Body of pancreas (tissue), 4 donors: ENCODE measurements around the gene ING1. TPM values are rescaled to one million over a fixed set of nuclear protein-coding genes. Genes with fewer than 3 reads are reported as not detected.

Experiments
- ATAC-seq: fragments of 150-250 bp; one replicate; pipeline ENCODE4 v1.9.1; 2016
- DNase-seq, 4 donors: peaks; one replicate each; pipeline ENCODE4 v3.0.0-alpha.2; 2019
- H3K27ac ChIP-seq, 4 donors: fragments of 200-600 bp; sonication (generic); 1 replicate in 3 of 4; 2 replicates in 1 of 4; pipeline versions ENCODE4 v1.5.1 to v1.6.1; 2016 to 2019; ENCODE audit warnings: mild to moderate bottlenecking in 1 of 4, mixed read lengths in 1 of 4, moderate library complexity in 1 of 4
- H3K27me3 ChIP-seq, 2 donors: fragments of 200-600 bp; sonication (generic); one replicate each; pipeline ENCODE4 v1.6.0; 2016; ENCODE audit warnings: mild to moderate bottlenecking in 1 of 2
- H3K36me3 ChIP-seq, 2 donors: fragments of 200-600 bp; sonication (generic); replicated peaks in 1 of 2; 2 replicates each; pipeline ENCODE4 v1.5.1; 2016; ENCODE audit warnings: low read depth in 2 of 2; ENCODE audit not compliant: insufficient read depth in 1 of 2
- H3K4me1 ChIP-seq: fragments of 200-600 bp; sonication (generic); one replicate; pipeline ENCODE4 v1.6.0; 2016
- H3K4me3 ChIP-seq, 2 donors: fragments of 200-600 bp; sonication (generic); 1 replicate in 1 of 2; 2 replicates in 1 of 2; pipeline ENCODE4 v1.5.1; 2016 to 2019
- H3K9me3 ChIP-seq, 3 donors: fragments of 200-600 bp; sonication (generic); 1 replicate in 2 of 3; 2 replicates in 1 of 3; pipeline ENCODE4 v1.5.1; 2016
- POLR2A ChIP-seq, 3 donors: fragments of 450-650 bp; IDR thresholded peaks; one replicate each; pipeline ENCODE4 v1.6.1; 2016; ENCODE audit warnings: antibody characterized with exemption in 3 of 3, mild to moderate bottlenecking in 2 of 3
- WGBS, 2 donors: methylation state at CpG; one replicate each; pipeline ENCODE4 v1.1.5; 2017; 5-methylcytosine and 5-hydroxymethylcytosine counted together
- intact Hi-C: fragments of 100-400 bp; cut with DNase I; formaldehyde crosslinking; loops from one replicate; pipeline ENCODE4 v1.15.1; 2023
- total RNA-seq, 2 donors: library from RNA; depleted of rRNA; stranded (reverse); fragments of >200 nt; gene quantifications; one replicate each; pipeline ENCODE4 v1.1.0, GENCODE V29; 2016
- TF ChIP-seq, protein P1 (sequence below), 7 experiments: fragments of 450-650 bp in 4 of 7; fragments of 200-600 bp in 3 of 7; sonication (generic) in 3 of 7; IDR thresholded peaks; one replicate each; pipeline ENCODE4 v1.5.1; 2016 to 2019; ENCODE audit warnings: antibody characterized with exemption in 7 of 7

Gene ING1
- total RNA-seq, 2 donors from 2014 or later = 3.4 to 4.6 TPM

DNA sequence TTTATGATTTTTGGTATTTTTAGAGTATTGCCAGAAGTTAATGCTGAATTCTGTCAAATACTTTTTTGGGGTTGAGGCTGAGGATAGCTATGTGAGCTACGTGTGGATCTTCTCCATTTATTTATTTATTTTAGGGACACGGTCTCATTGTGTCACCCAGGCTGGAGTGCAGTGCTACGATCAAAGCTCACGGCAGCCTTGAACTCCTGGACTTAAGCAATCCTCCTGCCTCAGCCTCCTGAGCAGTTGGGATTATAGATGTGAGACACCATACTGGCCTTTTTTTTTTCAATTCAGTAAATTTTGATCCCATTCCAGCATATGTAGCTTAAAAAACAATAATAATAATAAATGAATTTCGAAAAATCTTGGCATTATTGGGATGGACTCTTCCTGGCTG, 21.1 kb downstream of the ING1 start:
- DNase-seq = no peak
- no peaks in the 10 kb centered on the region for H3K36me3 ChIP-seq
- no peak for ATAC-seq
- H3K9me3 ChIP-seq = no peaks in the 10 kb centered on the region
- H3K27me3 ChIP-seq = no peaks in the 10 kb centered on the region
- no peak overlapping the region for H3K4me3 ChIP-seq
- intact Hi-C loops = no loop called here
- TF ChIP-seq, protein P1, sequence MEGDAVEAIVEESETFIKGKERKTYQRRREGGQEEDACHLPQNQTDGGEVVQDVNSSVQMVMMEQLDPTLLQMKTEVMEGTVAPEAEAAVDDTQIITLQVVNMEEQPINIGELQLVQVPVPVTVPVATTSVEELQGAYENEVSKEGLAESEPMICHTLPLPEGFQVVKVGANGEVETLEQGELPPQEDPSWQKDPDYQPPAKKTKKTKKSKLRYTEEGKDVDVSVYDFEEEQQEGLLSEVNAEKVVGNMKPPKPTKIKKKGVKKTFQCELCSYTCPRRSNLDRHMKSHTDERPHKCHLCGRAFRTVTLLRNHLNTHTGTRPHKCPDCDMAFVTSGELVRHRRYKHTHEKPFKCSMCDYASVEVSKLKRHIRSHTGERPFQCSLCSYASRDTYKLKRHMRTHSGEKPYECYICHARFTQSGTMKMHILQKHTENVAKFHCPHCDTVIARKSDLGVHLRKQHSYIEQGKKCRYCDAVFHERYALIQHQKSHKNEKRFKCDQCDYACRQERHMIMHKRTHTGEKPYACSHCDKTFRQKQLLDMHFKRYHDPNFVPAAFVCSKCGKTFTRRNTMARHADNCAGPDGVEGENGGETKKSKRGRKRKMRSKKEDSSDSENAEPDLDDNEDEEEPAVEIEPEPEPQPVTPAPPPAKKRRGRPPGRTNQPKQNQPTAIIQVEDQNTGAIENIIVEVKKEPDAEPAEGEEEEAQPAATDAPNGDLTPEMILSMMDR (IDR thresholded peaks at IDR 0.05) = no peak
- no peak for TF ChIP-seq POLR2A (IDR thresholded peaks at IDR 0.05)
- H3K4me1 ChIP-seq = no peaks in the 10 kb centered on the region
- H3K27ac ChIP-seq = no peak overlapping the region
- 86 to 91% methylated on average over 5 of the region's 5 CpGs for WGBS, 2 donors

DNA sequence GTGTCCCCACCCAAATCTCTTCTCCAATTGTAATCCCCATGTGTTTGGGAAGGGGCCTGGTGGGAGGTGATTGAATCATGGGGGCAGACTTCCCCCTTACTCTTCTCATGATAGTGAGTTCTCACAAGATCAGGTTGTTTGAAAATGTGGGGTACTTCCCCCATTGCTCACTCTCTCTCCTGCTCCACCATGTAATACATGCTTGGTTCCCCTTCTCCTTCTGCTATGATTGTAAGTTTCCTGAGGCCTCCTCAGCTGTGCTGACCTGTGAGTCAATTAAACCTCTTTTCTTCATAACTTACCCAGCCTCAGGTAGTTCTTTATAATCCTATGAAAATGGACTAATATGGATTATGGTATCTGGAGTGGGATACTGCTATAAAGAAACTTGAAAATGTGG, 24.1 kb downstream of the ING1 start:
- no peak overlapping the region for H3K27ac ChIP-seq
- H3K4me3 ChIP-seq = no peak overlapping the region
- no peaks in the 10 kb centered on the region for H3K9me3 ChIP-seq
- ATAC-seq (no peak), DNase-seq (no peak)
- no peaks in the 10 kb centered on the region for H3K27me3 ChIP-seq
- intact Hi-C loops = no loop called here
- TF ChIP-seq, protein P1 (IDR thresholded peaks at IDR 0.05) = no peak
- no peak for TF ChIP-seq POLR2A (IDR thresholded peaks at IDR 0.05)
- no peaks in the 10 kb centered on the region for H3K36me3 ChIP-seq
- no peaks in the 10 kb centered on the region for H3K4me1 ChIP-seq

DNA sequence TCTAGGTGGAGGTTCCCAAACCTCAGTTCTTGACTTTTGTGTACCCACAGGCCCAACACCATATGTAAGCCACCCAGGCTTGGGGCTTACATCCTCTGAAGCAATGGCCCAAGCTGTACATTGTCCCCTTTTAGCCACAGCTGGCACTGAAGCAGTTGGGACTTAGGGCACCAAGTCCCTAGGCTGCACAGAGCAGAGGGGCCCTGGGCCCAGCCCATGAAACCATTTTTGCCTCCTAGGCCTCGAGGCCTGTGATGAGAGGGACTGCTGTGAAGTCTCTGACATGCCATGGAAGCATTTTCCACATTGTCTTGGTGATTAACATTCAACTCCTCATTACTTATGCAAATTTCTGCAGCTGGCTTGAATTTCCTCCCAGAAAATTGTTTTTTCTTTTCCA, 30.2 kb downstream of the ING1 start:
- no peaks in the 10 kb centered on the region for H3K27me3 ChIP-seq
- ATAC-seq (no peak), DNase-seq (no peak)
- H3K4me3 ChIP-seq = no peak overlapping the region
- intact Hi-C loops = no loop called here
- TF ChIP-seq, protein P1 (IDR thresholded peaks at IDR 0.05) = no peak
- TF ChIP-seq POLR2A (IDR thresholded peaks at IDR 0.05) = no peak
- peaks cover 7% of the 10 kb centered on the region for H3K4me1 ChIP-seq
- no peaks in the 10 kb centered on the region for H3K9me3 ChIP-seq
- WGBS, 2 donors = 54% methylated on average over 1 of the region's 1 CpG; no CpG with 5 or more reads in 1 of the 2 donors
- H3K27ac ChIP-seq = no peak overlapping the region
- H3K36me3 ChIP-seq = no peaks in the 10 kb centered on the region

DNA sequence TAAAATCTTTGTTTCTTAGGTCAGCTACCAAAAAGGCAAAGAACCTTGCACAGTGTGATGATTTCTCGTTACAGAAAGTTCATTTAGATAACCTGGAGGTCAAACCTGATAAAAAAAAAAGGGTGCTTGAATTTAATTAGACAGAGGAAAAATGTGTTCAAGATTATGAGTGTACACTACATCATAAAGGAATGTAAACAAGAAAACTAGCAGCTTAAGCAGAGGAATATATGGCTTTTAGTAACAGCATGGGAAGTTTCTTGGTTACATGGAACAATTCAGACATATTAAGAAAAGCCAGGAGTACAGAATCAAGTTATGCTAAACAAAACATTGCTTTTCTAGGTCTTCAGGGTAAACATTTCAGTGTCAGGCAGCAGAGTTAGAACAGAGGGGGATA, 32.9 kb downstream of the ING1 start:
- TF ChIP-seq, protein P1 (IDR thresholded peaks at IDR 0.05) = no peak
- TF ChIP-seq POLR2A (IDR thresholded peaks at IDR 0.05) = no peak
- Histone ChIP-seq H3K9me3 (no peaks in the 10 kb centered on the region), H3K27ac (no peak overlapping the region), H3K4me1 (peaks cover 7% of the 10 kb centered on the region), H3K4me3 (no peak overlapping the region), H3K36me3 (no peaks in the 10 kb centered on the region), H3K27me3 (no peaks in the 10 kb centered on the region)
- intact Hi-C loops = no loop called here
- ATAC-seq = no peak
- DNase-seq = no peak
- WGBS, 2 donors = 10 to 32% methylated on average over 1 of the region's 1 CpG

DNA sequence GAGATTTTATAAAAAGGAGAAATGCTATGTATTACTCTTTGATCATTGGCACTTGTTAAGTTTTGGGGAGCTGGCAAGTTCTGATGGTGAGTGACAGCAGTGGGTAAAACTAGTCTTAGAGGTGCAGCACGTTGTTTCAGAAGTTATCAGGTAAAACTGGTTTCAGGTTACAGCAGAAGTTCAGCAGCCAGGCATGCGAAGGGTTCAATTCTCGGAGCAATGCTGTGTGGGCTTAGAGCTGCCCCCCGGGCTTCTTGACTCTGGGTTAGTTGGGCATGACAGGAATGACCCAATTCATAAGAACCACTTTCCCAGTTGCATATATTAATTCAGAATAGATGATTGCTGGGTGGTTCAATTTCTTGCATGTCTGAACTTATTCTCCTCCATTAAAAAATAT, 34.8 kb downstream of the ING1 start:
- no peaks in the 10 kb centered on the region for H3K9me3 ChIP-seq
- H3K27me3 ChIP-seq = no peaks in the 10 kb centered on the region
- H3K4me3 ChIP-seq = no peak overlapping the region
- 71 to 79% methylated on average over 4 of the region's 4 CpGs for WGBS, 2 donors
- intact Hi-C loops = no loop called here
- H3K4me1 ChIP-seq = peaks cover 7% of the 10 kb centered on the region
- no peak for TF ChIP-seq POLR2A (IDR thresholded peaks at IDR 0.05)
- TF ChIP-seq, protein P1 (IDR thresholded peaks at IDR 0.05) = no peak
- DNase-seq (no peak), ATAC-seq (no peak)
- H3K27ac ChIP-seq = no peak overlapping the region
- H3K36me3 ChIP-seq = no peaks in the 10 kb centered on the region
